DOHH2 (cell line): ENCODE data around the gene CYP2E1.
"Not testable (repeated sequence)": the region's sequence is repeated elsewhere in the genome, so short reads cannot be mapped to it uniquely, and the experiment has no call there.

Experiments used
- H3F3A ChIP-seq: fragments of 200-600 bp; sonication (generic), shearing (Covaris generic); 2 replicates; pipeline ENCODE4 v1.6.0; 2016; ENCODE audit warnings: antibody characterized with exemption, mild to moderate bottlenecking; ENCODE audit not compliant: control insufficient read depth, insufficient read depth
- H3K27ac ChIP-seq: fragments of 200-600 bp; sonication (generic); 2 replicates; pipeline ENCODE4 v1.5.1; 2014; ENCODE audit warnings: low read depth, mild to moderate bottlenecking, low read length, moderate library complexity
- H3K27me3 ChIP-seq: fragments of 200-600 bp; sonication (generic); 2 replicates; pipeline ENCODE4 v1.6.1; 2014; ENCODE audit warnings: mild to moderate bottlenecking, low read length, mixed read lengths; ENCODE audit not compliant: control insufficient read depth
- H3K36me3 ChIP-seq: fragments of 200-600 bp; sonication (generic); 2 replicates; pipeline ENCODE4 v1.6.1; 2014; ENCODE audit warnings: mild to moderate bottlenecking, low read length, moderate library complexity, mixed read lengths; ENCODE audit not compliant: control insufficient read depth
- H3K4me1 ChIP-seq: fragments of 200-600 bp; sonication (generic); 2 replicates; pipeline ENCODE4 v1.6.1; 2014; ENCODE audit warnings: mild to moderate bottlenecking, low read length, mixed read lengths; ENCODE audit not compliant: control insufficient read depth
- H3K4me2 ChIP-seq: fragments of 200-600 bp; sonication (generic); 2 replicates; pipeline ENCODE4 v1.6.0; 2014; ENCODE audit warnings: mild to moderate bottlenecking, low read length, moderate library complexity
- H3K4me3 ChIP-seq: fragments of 200-600 bp; sonication (generic); 2 replicates; pipeline ENCODE4 v1.5.1; 2014; ENCODE audit warnings: mild to moderate bottlenecking, low read length, mixed read lengths
- H3K79me2 ChIP-seq: fragments of 200-600 bp; sonication (generic); 2 replicates; pipeline ENCODE4 v1.6.1; 2014; ENCODE audit warnings: mild to moderate bottlenecking, low read length, mixed read lengths; ENCODE audit not compliant: control insufficient read depth
- H3K9me2 ChIP-seq: fragments of 200-600 bp; sonication (generic); replicated peaks from 2 replicates; pipeline ENCODE4 v1.6.1; 2014; ENCODE audit warnings: mild to moderate bottlenecking, low read length, mixed read lengths; ENCODE audit not compliant: control insufficient read depth
- H3K9me3 ChIP-seq: fragments of 200-600 bp; sonication (generic); 2 replicates; pipeline ENCODE4 v1.6.1; 2014; ENCODE audit warnings: antibody characterized with exemption, low read length, mixed read lengths; ENCODE audit not compliant: control insufficient read depth, insufficient read depth
- H4K20me1 ChIP-seq: fragments of 200-600 bp; sonication (generic); 2 replicates; pipeline ENCODE4 v1.6.0; 2014; ENCODE audit warnings: low read depth, mild to moderate bottlenecking, antibody characterized with exemption, low read length, moderate library complexity; ENCODE audit not compliant: control insufficient read depth, insufficient read depth

CYP2E1 gene

GRCh38 chr10:133577037-133577436, 49.9 kb downstream of the CYP2E1 start:
- H3K27ac ChIP-seq, H3K4me3 ChIP-seq, H3K4me2 ChIP-seq, H3K9me2 ChIP-seq, H3K79me2 ChIP-seq, H3F3A ChIP-seq, H3K36me3 ChIP-seq, H4K20me1 ChIP-seq, H3K9me3 ChIP-seq, H3K4me1 ChIP-seq, H3K27me3 ChIP-seq: not testable (repeated sequence)
